ENCODE measurements around the gene CDK6. TPM values are rescaled to one million over a fixed set of nuclear protein-coding genes. Genes with fewer than 3 reads are reported as not detected.

Gene CDK6
- total and polyA plus RNA-seq, 2 of the 8 experiments (the other 6 are each of a cell fraction or from before 2014, with no cell fraction given) = 5.9 to 18.9 TPM

DNA sequence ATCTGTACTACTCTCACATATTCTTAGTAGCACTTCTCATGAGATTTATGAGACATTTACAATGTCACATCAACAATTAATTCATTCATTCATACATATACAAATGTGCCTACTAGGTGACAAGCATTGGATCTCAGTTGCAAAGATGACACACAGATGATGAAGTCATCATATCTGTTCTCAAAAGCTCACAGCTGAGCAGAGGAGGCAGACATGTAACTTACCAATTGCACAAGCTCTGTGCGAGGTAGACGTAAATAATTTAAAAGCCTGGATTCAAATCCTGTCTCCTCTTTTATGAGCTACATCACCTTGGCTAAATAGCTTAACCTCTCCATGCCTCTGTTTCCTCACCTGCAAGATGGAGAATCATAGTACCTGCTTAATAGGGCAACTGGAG lies 136.8 kb downstream of the CDK6 start (continued):
- TF ChIP-seq, protein P1, sequence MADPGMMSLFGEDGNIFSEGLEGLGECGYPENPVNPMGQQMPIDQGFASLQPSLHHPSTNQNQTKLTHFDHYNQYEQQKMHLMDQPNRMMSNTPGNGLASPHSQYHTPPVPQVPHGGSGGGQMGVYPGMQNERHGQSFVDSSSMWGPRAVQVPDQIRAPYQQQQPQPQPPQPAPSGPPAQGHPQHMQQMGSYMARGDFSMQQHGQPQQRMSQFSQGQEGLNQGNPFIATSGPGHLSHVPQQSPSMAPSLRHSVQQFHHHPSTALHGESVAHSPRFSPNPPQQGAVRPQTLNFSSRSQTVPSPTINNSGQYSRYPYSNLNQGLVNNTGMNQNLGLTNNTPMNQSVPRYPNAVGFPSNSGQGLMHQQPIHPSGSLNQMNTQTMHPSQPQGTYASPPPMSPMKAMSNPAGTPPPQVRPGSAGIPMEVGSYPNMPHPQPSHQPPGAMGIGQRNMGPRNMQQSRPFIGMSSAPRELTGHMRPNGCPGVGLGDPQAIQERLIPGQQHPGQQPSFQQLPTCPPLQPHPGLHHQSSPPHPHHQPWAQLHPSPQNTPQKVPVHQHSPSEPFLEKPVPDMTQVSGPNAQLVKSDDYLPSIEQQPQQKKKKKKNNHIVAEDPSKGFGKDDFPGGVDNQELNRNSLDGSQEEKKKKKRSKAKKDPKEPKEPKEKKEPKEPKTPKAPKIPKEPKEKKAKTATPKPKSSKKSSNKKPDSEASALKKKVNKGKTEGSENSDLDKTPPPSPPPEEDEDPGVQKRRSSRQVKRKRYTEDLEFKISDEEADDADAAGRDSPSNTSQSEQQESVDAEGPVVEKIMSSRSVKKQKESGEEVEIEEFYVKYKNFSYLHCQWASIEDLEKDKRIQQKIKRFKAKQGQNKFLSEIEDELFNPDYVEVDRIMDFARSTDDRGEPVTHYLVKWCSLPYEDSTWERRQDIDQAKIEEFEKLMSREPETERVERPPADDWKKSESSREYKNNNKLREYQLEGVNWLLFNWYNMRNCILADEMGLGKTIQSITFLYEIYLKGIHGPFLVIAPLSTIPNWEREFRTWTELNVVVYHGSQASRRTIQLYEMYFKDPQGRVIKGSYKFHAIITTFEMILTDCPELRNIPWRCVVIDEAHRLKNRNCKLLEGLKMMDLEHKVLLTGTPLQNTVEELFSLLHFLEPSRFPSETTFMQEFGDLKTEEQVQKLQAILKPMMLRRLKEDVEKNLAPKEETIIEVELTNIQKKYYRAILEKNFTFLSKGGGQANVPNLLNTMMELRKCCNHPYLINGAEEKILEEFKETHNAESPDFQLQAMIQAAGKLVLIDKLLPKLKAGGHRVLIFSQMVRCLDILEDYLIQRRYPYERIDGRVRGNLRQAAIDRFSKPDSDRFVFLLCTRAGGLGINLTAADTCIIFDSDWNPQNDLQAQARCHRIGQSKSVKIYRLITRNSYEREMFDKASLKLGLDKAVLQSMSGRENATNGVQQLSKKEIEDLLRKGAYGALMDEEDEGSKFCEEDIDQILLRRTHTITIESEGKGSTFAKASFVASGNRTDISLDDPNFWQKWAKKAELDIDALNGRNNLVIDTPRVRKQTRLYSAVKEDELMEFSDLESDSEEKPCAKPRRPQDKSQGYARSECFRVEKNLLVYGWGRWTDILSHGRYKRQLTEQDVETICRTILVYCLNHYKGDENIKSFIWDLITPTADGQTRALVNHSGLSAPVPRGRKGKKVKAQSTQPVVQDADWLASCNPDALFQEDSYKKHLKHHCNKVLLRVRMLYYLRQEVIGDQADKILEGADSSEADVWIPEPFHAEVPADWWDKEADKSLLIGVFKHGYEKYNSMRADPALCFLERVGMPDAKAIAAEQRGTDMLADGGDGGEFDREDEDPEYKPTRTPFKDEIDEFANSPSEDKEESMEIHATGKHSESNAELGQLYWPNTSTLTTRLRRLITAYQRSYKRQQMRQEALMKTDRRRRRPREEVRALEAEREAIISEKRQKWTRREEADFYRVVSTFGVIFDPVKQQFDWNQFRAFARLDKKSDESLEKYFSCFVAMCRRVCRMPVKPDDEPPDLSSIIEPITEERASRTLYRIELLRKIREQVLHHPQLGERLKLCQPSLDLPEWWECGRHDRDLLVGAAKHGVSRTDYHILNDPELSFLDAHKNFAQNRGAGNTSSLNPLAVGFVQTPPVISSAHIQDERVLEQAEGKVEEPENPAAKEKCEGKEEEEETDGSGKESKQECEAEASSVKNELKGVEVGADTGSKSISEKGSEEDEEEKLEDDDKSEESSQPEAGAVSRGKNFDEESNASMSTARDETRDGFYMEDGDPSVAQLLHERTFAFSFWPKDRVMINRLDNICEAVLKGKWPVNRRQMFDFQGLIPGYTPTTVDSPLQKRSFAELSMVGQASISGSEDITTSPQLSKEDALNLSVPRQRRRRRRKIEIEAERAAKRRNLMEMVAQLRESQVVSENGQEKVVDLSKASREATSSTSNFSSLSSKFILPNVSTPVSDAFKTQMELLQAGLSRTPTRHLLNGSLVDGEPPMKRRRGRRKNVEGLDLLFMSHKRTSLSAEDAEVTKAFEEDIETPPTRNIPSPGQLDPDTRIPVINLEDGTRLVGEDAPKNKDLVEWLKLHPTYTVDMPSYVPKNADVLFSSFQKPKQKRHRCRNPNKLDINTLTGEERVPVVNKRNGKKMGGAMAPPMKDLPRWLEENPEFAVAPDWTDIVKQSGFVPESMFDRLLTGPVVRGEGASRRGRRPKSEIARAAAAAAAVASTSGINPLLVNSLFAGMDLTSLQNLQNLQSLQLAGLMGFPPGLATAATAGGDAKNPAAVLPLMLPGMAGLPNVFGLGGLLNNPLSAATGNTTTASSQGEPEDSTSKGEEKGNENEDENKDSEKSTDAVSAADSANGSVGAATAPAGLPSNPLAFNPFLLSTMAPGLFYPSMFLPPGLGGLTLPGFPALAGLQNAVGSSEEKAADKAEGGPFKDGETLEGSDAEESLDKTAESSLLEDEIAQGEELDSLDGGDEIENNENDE (IDR thresholded peaks at IDR 0.05; ENCODE audit: insufficient replicate concordance, low read length) = no peak
- TF ChIP-seq, protein P2, sequence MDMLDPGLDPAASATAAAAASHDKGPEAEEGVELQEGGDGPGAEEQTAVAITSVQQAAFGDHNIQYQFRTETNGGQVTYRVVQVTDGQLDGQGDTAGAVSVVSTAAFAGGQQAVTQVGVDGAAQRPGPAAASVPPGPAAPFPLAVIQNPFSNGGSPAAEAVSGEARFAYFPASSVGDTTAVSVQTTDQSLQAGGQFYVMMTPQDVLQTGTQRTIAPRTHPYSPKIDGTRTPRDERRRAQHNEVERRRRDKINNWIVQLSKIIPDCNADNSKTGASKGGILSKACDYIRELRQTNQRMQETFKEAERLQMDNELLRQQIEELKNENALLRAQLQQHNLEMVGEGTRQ (IDR thresholded peaks at IDR 0.05; ENCODE audit: low read length) = no peak
- TF ChIP-seq KDM1A (IDR thresholded peaks at IDR 0.05; ENCODE audit: borderline replicate concordance, low read length) = no peak
- TF ChIP-seq SIRT6 (IDR thresholded peaks at IDR 0.05; ENCODE audit: low read length) = no peak
- no peak for TF ChIP-seq YY1 (IDR thresholded peaks at IDR 0.05; ENCODE audit: low read depth, low read length)
- no peak for TF ChIP-seq CEBPB (IDR thresholded peaks at IDR 0.05; ENCODE audit: low read depth, low read length)

All from H1 (cell line).